NCI-H146 treated with DMSO at 0.1 percent for 48 hours (cell line): ENCODE results near the gene PPP6C.
"Not testable (repeated sequence)": the region's sequence is repeated elsewhere in the genome, so short reads cannot be mapped to it uniquely, and the experiment has no call there.

Source experiments
- DNase-seq: peaks from one replicate; lab custom pipeline; 2025; ENCODE audit not compliant: unreplicated experiment; lab: John Stamatoyannopoulos, UW

PPP6C gene

DNA sequence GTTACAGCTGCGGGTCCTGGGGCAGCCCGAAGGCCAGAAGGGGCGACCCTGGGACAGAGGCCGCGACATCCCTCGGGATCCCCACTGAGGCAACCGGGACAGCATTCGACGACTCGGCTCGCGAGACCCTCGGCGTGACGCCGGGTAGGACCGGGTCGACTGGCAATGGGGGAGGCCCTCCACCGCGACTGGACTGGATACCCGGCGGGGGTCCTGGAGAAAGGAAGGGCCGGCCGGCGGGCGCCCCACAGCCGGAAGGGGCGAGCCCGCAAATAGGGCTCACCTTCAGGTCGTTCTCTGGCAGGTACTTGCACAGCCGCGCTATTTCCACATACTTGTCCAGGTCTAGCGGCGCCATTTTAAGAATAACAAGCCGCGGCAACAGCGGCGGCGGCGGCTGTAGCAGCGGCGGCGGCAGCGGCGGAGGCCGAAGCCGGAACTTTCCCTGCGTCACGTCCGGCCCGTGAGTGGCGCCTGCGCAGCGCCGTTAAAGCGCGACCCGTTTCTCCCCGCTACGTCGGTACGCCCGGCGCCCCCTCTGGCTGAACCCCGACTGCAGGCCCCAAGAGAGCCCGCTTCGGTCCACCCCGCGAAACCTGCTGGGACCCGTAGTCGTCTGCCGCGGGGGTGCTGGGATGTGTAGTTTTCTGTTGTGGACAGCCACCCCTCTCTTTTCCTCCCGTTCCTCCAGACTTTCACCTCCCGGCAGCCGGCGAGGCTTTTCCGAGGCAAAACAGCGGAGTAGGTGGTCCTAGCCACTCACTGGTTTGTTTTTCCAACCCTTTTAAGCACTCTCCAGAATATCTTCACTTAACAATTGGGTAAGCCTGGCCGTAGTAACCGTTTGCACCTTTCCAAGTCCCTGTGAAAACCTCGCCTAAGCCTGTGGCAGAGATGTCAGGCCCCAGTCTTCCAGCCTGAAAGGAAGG lies at the start of gene PPP6C:
PPP6C (minus strand) TSS at position 443 of the 929 bp plus-strand sequence; CDS start at position 358, 85 bp downstream.
- DNase-seq, result peak; percentile 62

DNA sequence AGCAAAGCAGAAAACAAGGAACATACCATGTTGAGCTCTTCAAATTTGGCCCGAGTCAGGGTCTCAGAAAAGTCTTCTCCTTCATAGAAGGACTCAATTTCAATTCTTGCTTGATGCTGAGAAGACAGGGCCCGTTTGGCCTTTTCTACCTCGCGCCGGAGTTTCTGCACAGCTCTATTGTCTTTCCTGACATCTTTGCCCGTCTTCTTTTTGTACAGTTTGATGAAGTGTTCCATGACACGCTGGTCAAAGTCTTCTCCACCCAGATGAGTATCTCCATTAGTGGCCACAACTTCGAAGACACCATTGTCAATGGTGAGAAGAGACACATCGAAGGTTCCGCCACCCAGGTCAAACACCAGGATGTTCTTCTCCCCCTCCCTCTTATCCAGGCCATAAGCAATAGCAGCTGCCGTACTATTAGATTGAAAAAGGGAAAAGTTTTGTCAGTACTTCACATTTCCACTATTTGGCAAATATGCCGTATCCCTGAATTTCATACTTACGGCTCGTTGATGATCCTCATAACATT lies 49.4 kb upstream of the PPP6C start:
- DNase-seq, result no peak

- DNase-seq, result no peak
Observed at GRCh38 chr9:125238127-125238914, 48.7 kb upstream of the PPP6C start.

- DNase-seq, result not testable (repeated sequence)
Observed at GRCh38 chr9:125236520-125237159, 47.0 kb upstream of the PPP6C start.

- no peak for DNase-seq
Observed at GRCh38 chr9:125235804-125236519, 46.4 kb upstream of the PPP6C start.

DNA sequence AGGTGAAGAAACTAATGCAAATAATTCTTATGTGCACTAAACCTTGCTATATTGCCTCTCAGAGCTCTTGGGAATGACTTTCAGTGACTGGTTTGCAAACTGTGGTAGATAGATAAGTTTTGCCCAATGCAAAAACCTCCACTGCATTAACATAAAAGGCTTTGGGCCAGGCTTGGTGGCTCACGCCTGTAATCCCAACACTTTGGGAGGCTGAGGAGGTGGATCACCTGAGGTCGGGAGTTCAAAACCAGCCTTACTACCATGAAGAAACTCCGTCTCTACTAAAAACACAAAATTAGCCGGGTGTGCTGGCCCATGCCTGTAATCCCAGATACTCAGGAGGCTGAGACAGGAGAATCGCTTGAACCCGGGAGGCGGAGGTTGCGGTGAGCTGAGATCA lies 44.5 kb upstream of the PPP6C start:
- not testable (repeated sequence) for DNase-seq

DNA sequence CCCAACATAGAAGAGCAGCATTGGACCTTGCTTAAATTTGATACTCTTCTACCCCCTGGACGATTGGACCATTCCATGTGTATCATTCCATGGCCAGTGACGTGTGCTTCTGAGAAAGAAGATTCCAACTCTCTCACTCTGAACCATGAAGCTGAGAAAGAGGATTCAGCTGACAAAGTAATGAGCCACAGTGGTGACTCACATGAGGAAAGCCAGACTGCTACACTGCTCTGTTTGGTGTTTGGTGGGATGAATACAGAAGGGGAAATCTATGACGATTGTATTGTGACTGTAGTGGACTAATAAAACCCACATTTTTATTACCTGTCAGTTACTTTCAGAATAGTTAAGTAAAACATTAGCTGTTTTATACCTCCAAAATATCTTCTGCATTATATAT lies 44.1 kb upstream of the PPP6C start:
- DNase-seq, result no peak

GRCh38 chr9:125227761-125228160 lies 38.2 kb upstream of the PPP6C start:
- no peak for DNase-seq

GRCh38 chr9:125224858-125225257 lies 35.3 kb upstream of the PPP6C start:
- not testable (repeated sequence) for DNase-seq

DNA sequence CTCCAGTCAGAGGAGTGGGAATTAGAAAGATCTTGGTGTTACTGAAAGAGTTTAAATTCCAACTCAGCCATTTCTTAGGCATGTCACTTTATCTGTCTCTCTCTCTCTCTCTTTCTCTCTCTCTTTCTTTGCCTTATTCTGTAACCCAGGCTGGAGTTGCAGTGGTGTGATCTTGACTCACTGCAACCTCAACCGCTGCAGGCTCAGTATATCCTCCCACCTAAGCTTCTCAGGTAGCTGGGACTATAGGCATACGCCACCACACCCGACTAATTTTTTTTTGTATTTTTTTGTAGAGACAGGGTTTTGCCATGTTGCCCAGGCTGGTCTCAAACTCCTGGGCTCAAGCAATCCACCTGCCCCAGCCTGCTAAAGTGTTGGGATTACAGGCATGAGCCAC lies 29.0 kb upstream of the PPP6C start:
- DNase-seq, result no peak

GRCh38 chr9:125214186-125214585 lies 24.6 kb upstream of the PPP6C start:
- no peak for DNase-seq

GRCh38 chr9:125204477-125204876 lies 14.9 kb upstream of the PPP6C start:
- DNase-seq, result no peak

- no peak for DNase-seq
Observed at GRCh38 chr9:125202846-125203618, 13.4 kb upstream of the PPP6C start.

- DNase-seq, result peak; percentile 50
Observed at GRCh38 chr9:125200216-125201047, 10.8 kb upstream of the PPP6C start, which contains the start of gene RABEPK. RABEPK (plus strand) TSS chr9:125200542; CDS start chr9:125203014, 2,472 bp downstream.

- DNase-seq, result not testable (repeated sequence)
Observed at GRCh38 chr9:125195591-125195990, 6.0 kb upstream of the PPP6C start.

DNA sequence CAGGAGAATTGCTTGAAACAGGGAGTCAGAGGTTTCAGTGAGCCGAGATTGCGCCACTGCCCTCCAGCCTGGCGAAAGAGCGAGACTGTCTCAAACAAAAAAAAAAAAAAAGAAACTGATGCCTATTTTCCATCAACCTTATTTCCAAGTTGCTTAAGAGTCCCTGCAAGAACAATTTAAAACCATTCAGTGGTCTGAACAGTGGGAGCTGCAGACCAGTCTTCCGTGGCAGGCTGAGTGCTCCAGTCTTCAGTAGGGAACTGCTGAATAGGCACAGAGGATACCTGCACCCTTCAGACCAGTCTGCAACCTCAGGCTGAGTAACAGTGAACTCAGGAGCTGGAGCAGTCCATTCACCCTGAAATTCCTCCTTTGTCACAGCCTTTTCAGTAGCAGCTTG lies 4.9 kb upstream of the PPP6C start:
- DNase-seq, result not testable (repeated sequence)

GRCh38 chr9:125190361-125190801 lies 778 bp upstream of the PPP6C start:
- DNase-seq, result no peak

- DNase-seq, result no peak
Observed at GRCh38 chr9:125189011-125189360, 617 bp downstream of the PPP6C start.

- DNase-seq, result no peak
Observed at GRCh38 chr9:125183561-125183960, 6.0 kb downstream of the PPP6C start.
